Endothelial cell of umbilical vein (primary cell): ENCODE data around the gene FAM13C. TPM values are rescaled to one million over a fixed set of nuclear protein-coding genes. Genes with fewer than 3 reads are reported as not detected.

Source experiments
- BruUV-seq: library from RNA; stranded (reverse); fragments of 400-500 nt; replicated peaks from 2 replicates; lab custom pipeline; 2021; lab: Mats Ljungman, UMichigan
- CTCF ChIA-PET: fragments of 300-600, 350-600 bp; sonication (Branson Sonifier 250); formaldehyde crosslinking; loops from one replicate; lab custom pipeline; 2021; ENCODE audit warnings: antibody characterized with exemption, inconsistent platforms; lab: Charles Lee
- POLR2A ChIA-PET: fragments of 300-600, 350-600 bp; sonication (Branson Sonifier 250); formaldehyde crosslinking; loops from one replicate; lab custom pipeline; 2021; ENCODE audit warnings: antibody characterized with exemption, inconsistent platforms; lab: Charles Lee
- DNase-seq: peaks from one replicate; pipeline ENCODE4 v3.0.0-alpha.2; 2011; ENCODE audit warnings: low read depth, low spot score
- FAIRE-seq: peaks from 2 replicates; lab custom pipeline; 2011; peaks lifted over from hg19 to GRCh38; lab: Jason Lieb, UNC
- H2AFZ ChIP-seq: 2 replicates; pipeline ENCODE4 v1.6.0; 2012; ENCODE audit warnings: low read depth, low read length, control low read depth, inconsistent platforms
- H3K27ac ChIP-seq: 2 replicates; pipeline ENCODE4 v1.5.1; 2011; ENCODE audit warnings: low read depth, mild to moderate bottlenecking, control low read depth, low read length, moderate library complexity; ENCODE audit not compliant: insufficient read depth
- H3K27me3 ChIP-seq, 2 experiments: 2 replicates each; pipeline versions ENCODE4 v1.6.0 to v1.6.1; 2011; ENCODE audit warnings: low read length in 2 of 2, mixed read lengths in 1 of 2; ENCODE audit not compliant: control insufficient read depth in 2 of 2, insufficient read depth in 2 of 2
- H3K36me3 ChIP-seq, 2 experiments: 2 replicates in 1 of 2; 3 replicates in 1 of 2; pipeline ENCODE4 v1.5.1; 2011; ENCODE audit warnings: low read length in 2 of 2, mild to moderate bottlenecking in 1 of 2, moderate library complexity in 1 of 2; ENCODE audit not compliant: control insufficient read depth in 2 of 2, insufficient read depth in 2 of 2; ENCODE audit errors: extremely low read depth in 1 of 2
- H3K4me1 ChIP-seq: 3 replicates; pipeline ENCODE4 v1.5.1; 2011; ENCODE audit warnings: mild to moderate bottlenecking, low read length; ENCODE audit not compliant: control insufficient read depth, insufficient read depth; ENCODE audit errors: extremely low read depth
- H3K4me2 ChIP-seq: 2 replicates; pipeline ENCODE4 v1.6.1; 2011; ENCODE audit warnings: low read length, control low read depth, mixed read lengths; ENCODE audit not compliant: insufficient read depth
- H3K4me3 ChIP-seq, 3 experiments: fragments of 200-600 bp in 1 of 3; sonication (generic), shearing (Covaris generic) in 1 of 3; replicated peaks in 1 of 3; 2 replicates each; pipeline ENCODE4 v1.5.1; 2011 to 2016; ENCODE audit warnings: control low read depth in 3 of 3, low read length in 3 of 3, mild to moderate bottlenecking in 2 of 3, inconsistent platforms in 1 of 3, low read depth in 1 of 3, moderate library complexity in 1 of 3; ENCODE audit not compliant: insufficient read depth in 1 of 3
- H3K79me2 ChIP-seq: 2 replicates; pipeline ENCODE4 v1.6.0; 2012; ENCODE audit warnings: low read length, inconsistent platforms; ENCODE audit not compliant: control insufficient read depth, insufficient read depth
- H3K9ac ChIP-seq: replicated peaks from 2 replicates; pipeline ENCODE3; 2011; ENCODE audit warnings: low read length, control low read depth; ENCODE audit not compliant: insufficient read depth; ENCODE audit errors: extremely low read depth
- H3K9me1 ChIP-seq: replicated peaks from 3 replicates; pipeline ENCODE4 v1.6.0; 2011; ENCODE audit warnings: mild to moderate bottlenecking, low read length; ENCODE audit not compliant: control insufficient read depth, insufficient read depth; ENCODE audit errors: extremely low read depth
- H3K9me3 ChIP-seq: replicated peaks from 2 replicates; pipeline ENCODE4 v1.5.1; 2012; ENCODE audit warnings: low read length, inconsistent platforms; ENCODE audit not compliant: control insufficient read depth, insufficient read depth
- H4K20me1 ChIP-seq: replicated peaks from 2 replicates; pipeline ENCODE3; 2011; ENCODE audit warnings: mild to moderate bottlenecking, low read length; ENCODE audit not compliant: control insufficient read depth, insufficient read depth; ENCODE audit errors: extremely low read depth
- FOS ChIP-seq: IDR thresholded peaks from 2 replicates; pipeline ENCODE4 v1.6.1; 2011; ENCODE audit warnings: mild to moderate bottlenecking, low read length, moderate library complexity, borderline replicate concordance; ENCODE audit not compliant: insufficient read depth
- GATA2 ChIP-seq: IDR thresholded peaks from 2 replicates; pipeline ENCODE4 v1.7.0; 2011; ENCODE audit warnings: low read depth, mild to moderate bottlenecking, moderate library complexity, mixed read lengths, low read length; ENCODE audit not compliant: insufficient read length, insufficient read depth
- JUN ChIP-seq: IDR thresholded peaks from 2 replicates; pipeline ENCODE4 v1.6.1; 2011; ENCODE audit warnings: borderline replicate concordance, low read depth; ENCODE audit not compliant: insufficient read length, insufficient read depth
- MAX ChIP-seq: IDR thresholded peaks from 2 replicates; pipeline ENCODE4 v1.6.1; 2011; ENCODE audit not compliant: insufficient read depth, insufficient read length
- MYC ChIP-seq: IDR thresholded peaks from one replicate; pipeline ENCODE4 v1.6.1; 2011; ENCODE audit warnings: mild to moderate bottlenecking, low read depth, low read length
- POLR2A ChIP-seq: IDR thresholded peaks from 2 replicates; pipeline ENCODE4 v1.6.1; 2012; ENCODE audit warnings: low read depth, mild to moderate bottlenecking, control low read depth, low read length
- dilution Hi-C: fragments of 300-500 bp; cut with MboI; formaldehyde crosslinking; loops from one replicate; pipeline ENCODE4 v1.15.0; 2019; ENCODE audit warnings: low sequenced_read_pairs; ENCODE audit not compliant: extremely low pct_ligation_motif_present
- intact Hi-C: fragments of 100-400 bp; cut with micrococcal nuclease; formaldehyde crosslinking; loops from one replicate; pipeline ENCODE4 v1.10.0; 2022
- polyA plus RNA-seq, 4 experiments: library from polyadenylated mRNA; depleted of rRNA in 3 of 4; stranded (reverse) in 3 of 4; unstranded in 1 of 4; fragments of >200 nt; gene quantifications; 2 replicates each; pipeline versions ENCODE4 v1.2.1 to v1.2.3, GENCODE V29; 2011 to 2012; ENCODE audit warnings: missing spikeins in 1 of 4
- total RNA-seq: library from RNA; stranded (reverse); gene quantifications from 2 replicates; pipeline ENCODE4 v1.2.3, GENCODE V29; 2021

FAM13C gene
- total and polyA plus RNA-seq, 2 donors (not counting 3 experiments of a cell fraction or from before 2014, with no cell fraction given), result 0.03 TPM; not detected in 1

- DNase-seq, result no peak
- POLR2A ChIA-PET, result no interaction called here
These were observed 10.7 kb upstream of the FAM13C start for GRCh38 chr10:59373071-59373470.

GRCh38 chr10:59372543-59372942 is 10.2 kb upstream of the FAM13C start:
- ChIA-PET CTCF (no interaction called here), POLR2A (no interaction called here)

More at GRCh38 chr10:59373071-59373470, 10.7 kb upstream of the FAM13C start:
- BruUV-seq, result no TSS peak
- H3K27me3 ChIP-seq, result no peaks in the 10 kb centered on the region
- no peak overlapping the region for H3K4me2 ChIP-seq
- H3K9me3 ChIP-seq, result no peaks in the 10 kb centered on the region
- no peaks in the 10 kb centered on the region for H3K9me1 ChIP-seq
- no peak overlapping the region for H2AFZ ChIP-seq
- TF ChIP-seq GATA2, result no peak
- intact Hi-C loops, result no loop called here
- H4K20me1 ChIP-seq, result no peaks in the 10 kb centered on the region
- dilution Hi-C loops, result no loop called here
- CTCF ChIA-PET, result no interaction called here
- no peak overlapping the region for H3K9ac ChIP-seq
- H3K4me3 ChIP-seq, result no peak overlapping the region
- H3K27ac ChIP-seq, result no peak overlapping the region
- no peaks in the 10 kb centered on the region for H3K4me1 ChIP-seq
- no peaks in the 10 kb centered on the region for H3K36me3 ChIP-seq
- H3K79me2 ChIP-seq, result no peaks in the 10 kb centered on the region
- no peak for FAIRE-seq

More at GRCh38 chr10:59372543-59372942, 10.2 kb upstream of the FAM13C start:
- DNase-seq, result no peak
- no peaks in the 10 kb centered on the region for H3K9me1 ChIP-seq
- no peak overlapping the region for H3K4me2 ChIP-seq
- no TSS peak for BruUV-seq
- no peaks in the 10 kb centered on the region for H3K9me3 ChIP-seq
- no peaks in the 10 kb centered on the region for H3K79me2 ChIP-seq
- H3K36me3 ChIP-seq, result no peaks in the 10 kb centered on the region
- FAIRE-seq, result no peak
- dilution Hi-C loops, result no loop called here
- TF ChIP-seq MYC, result no peak
- TF ChIP-seq FOS, result no peak
- no peak for TF ChIP-seq JUN
- no peak for TF ChIP-seq MAX
- TF ChIP-seq GATA2, result no peak
- no peak for TF ChIP-seq POLR2A
- no peaks in the 10 kb centered on the region for H3K4me1 ChIP-seq
- no peak overlapping the region for H3K9ac ChIP-seq
- H4K20me1 ChIP-seq, result no peaks in the 10 kb centered on the region
- intact Hi-C loops, result no loop called here
- no peak overlapping the region for H3K4me3 ChIP-seq
- H3K27ac ChIP-seq, result no peak overlapping the region
- no peak overlapping the region for H2AFZ ChIP-seq
- H3K27me3 ChIP-seq, result no peaks in the 10 kb centered on the region
